Stomach (tissue), 4 donors: ENCODE results near the gene OLFML1.

Source experiments
- EP300 ChIP-seq: sonication (generic); formaldehyde crosslinking; IDR thresholded peaks from one replicate; pipeline ENCODE4 v1.6.1; 2017; ENCODE audit warnings: antibody characterized with exemption
- TF ChIP-seq, protein P1 (sequence below), 7 experiments: fragments of 450-650 bp in 4 of 7; fragments of 200-600 bp in 3 of 7; sonication (generic) in 3 of 7; IDR thresholded peaks; one replicate each; pipeline ENCODE4 v1.5.1; 2016 to 2019; ENCODE audit warnings: antibody characterized with exemption in 7 of 7, control low read depth in 2 of 7, mild to moderate bottlenecking in 1 of 7

DNA sequence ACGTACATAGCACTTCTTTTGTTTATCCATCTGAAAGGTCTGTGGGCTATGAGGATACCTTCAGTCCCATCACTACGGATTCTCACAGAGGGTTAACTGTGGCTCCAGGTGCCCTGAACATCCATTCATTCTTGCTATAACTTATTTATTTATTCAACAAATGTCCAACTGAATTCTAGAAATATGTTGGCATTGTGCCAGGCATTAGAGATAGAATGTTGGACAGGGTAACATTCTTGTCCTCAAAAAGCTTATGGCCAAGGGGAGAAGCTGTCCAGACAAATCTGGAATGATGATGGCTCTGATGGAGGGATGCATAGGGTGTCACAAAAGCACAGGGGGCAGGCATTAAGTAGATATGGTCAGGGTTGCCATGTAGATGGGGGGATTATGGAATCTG, 8.4 kb downstream of the OLFML1 start:
- TF ChIP-seq, protein P1, sequence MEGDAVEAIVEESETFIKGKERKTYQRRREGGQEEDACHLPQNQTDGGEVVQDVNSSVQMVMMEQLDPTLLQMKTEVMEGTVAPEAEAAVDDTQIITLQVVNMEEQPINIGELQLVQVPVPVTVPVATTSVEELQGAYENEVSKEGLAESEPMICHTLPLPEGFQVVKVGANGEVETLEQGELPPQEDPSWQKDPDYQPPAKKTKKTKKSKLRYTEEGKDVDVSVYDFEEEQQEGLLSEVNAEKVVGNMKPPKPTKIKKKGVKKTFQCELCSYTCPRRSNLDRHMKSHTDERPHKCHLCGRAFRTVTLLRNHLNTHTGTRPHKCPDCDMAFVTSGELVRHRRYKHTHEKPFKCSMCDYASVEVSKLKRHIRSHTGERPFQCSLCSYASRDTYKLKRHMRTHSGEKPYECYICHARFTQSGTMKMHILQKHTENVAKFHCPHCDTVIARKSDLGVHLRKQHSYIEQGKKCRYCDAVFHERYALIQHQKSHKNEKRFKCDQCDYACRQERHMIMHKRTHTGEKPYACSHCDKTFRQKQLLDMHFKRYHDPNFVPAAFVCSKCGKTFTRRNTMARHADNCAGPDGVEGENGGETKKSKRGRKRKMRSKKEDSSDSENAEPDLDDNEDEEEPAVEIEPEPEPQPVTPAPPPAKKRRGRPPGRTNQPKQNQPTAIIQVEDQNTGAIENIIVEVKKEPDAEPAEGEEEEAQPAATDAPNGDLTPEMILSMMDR (IDR thresholded peaks at IDR 0.05), result no peak
- TF ChIP-seq EP300, result no peak
